IMR-90 (cell line): ENCODE results near the gene ORC5. TPM values are rescaled to one million over a fixed set of nuclear protein-coding genes. Genes with fewer than 3 reads are reported as not detected.

ENCODE experiments used
- ATAC-seq: fragments of 200-7000 bp; cut with Tn5 transposase; 2 replicates; pipeline ENCODE4 v1.9.1; 2020; ENCODE audit warnings: low read depth, mild to moderate bottlenecking, moderate library complexity
- BruUV-seq: library from RNA; stranded (reverse); fragments of 400-500 nt; replicated peaks from 2 replicates; lab custom pipeline; 2021; lab: Mats Ljungman, UMichigan
- CTCF ChIA-PET: fragments of 300-600 bp; formaldehyde crosslinking; extraction: SDS; loops from one replicate; lab custom pipeline; 2021; ENCODE audit warnings: antibody characterized with exemption; lab: Yijun Ruan, JAX
- POLR2A ChIA-PET: fragments of 300-600 bp; sonication (Branson Sonifier 250); formaldehyde crosslinking; loops from one replicate; lab custom pipeline; 2022; ENCODE audit warnings: antibody characterized with exemption; ENCODE audit not compliant: unreplicated experiment; lab: Charles Lee
- DNase-seq: peaks from one replicate; pipeline ENCODE4 v3.0.0; 2013
- H2AFZ ChIP-seq: replicated peaks from 2 replicates; pipeline ENCODE3; 2013; ENCODE audit warnings: low read length, mild to moderate bottlenecking; ENCODE audit not compliant: poor library complexity
- H2AK5ac ChIP-seq: 2 replicates; pipeline ENCODE4 v1.6.1; 2013; ENCODE audit warnings: low read depth, low read length, inconsistent platforms
- H2AK9ac ChIP-seq: replicated peaks from 2 replicates; pipeline ENCODE3; 2013; ENCODE audit warnings: mild to moderate bottlenecking, low read depth, low read length, moderate library complexity; ENCODE audit not compliant: poor library complexity
- H2BK120ac ChIP-seq: 2 replicates; pipeline ENCODE4 v1.6.1; 2013; ENCODE audit warnings: low read depth, low read length, inconsistent platforms
- H2BK15ac ChIP-seq: 3 replicates; pipeline ENCODE4 v1.6.1; 2013; ENCODE audit warnings: low read depth, low read length, inconsistent platforms
- H2BK20ac ChIP-seq: 2 replicates; pipeline ENCODE4 v1.6.1; 2013; ENCODE audit warnings: low read depth, mild to moderate bottlenecking, inconsistent platforms, low read length, moderate library complexity
- H2BK5ac ChIP-seq: 2 replicates; pipeline ENCODE4 v1.6.1; 2013; ENCODE audit warnings: mild to moderate bottlenecking, low read depth, low read length, inconsistent platforms; ENCODE audit not compliant: poor library complexity, severe bottlenecking
- H3K14ac ChIP-seq: replicated peaks from 2 replicates; pipeline ENCODE4 v1.6.1; 2013; ENCODE audit warnings: low read depth, low read length, inconsistent platforms
- H3K18ac ChIP-seq: 2 replicates; pipeline ENCODE4 v1.6.1; 2013; ENCODE audit warnings: low read depth, low read length, control low read depth
- H3K23ac ChIP-seq: 2 replicates; pipeline ENCODE4 v1.6.1; 2013; ENCODE audit warnings: low read depth, low read length, inconsistent platforms
- H3K27ac ChIP-seq: 2 replicates; pipeline ENCODE4 v1.5.1; 2013; ENCODE audit warnings: mild to moderate bottlenecking, control low read depth, low read length; ENCODE audit not compliant: insufficient read depth
- H3K27me3 ChIP-seq: 2 replicates; pipeline ENCODE4 v1.6.1; 2013; ENCODE audit warnings: low read length; ENCODE audit not compliant: control insufficient read depth, insufficient read depth
- H3K36me3 ChIP-seq: 2 replicates; pipeline ENCODE4 v1.6.1; 2013; ENCODE audit warnings: low read length, mixed read lengths; ENCODE audit not compliant: control insufficient read depth, insufficient read depth
- H3K4ac ChIP-seq: 2 replicates; pipeline ENCODE4 v1.6.1; 2013; ENCODE audit warnings: low read depth, low read length, inconsistent platforms
- H3K4me1 ChIP-seq: 2 replicates; pipeline ENCODE4 v1.6.1; 2013; ENCODE audit warnings: low read length, mixed read lengths; ENCODE audit not compliant: control insufficient read depth, insufficient read depth
- H3K4me2 ChIP-seq: 2 replicates; pipeline ENCODE4 v1.6.1; 2013; ENCODE audit warnings: low read depth, mild to moderate bottlenecking, control low read depth, low read length, moderate library complexity
- H3K4me3 ChIP-seq: 2 replicates; pipeline ENCODE4 v1.5.1; 2013; ENCODE audit warnings: low read depth, mild to moderate bottlenecking, control low read depth, low read length, moderate library complexity; ENCODE audit not compliant: insufficient read depth
- H3K56ac ChIP-seq: 2 replicates; pipeline ENCODE4 v1.6.1; 2013; ENCODE audit warnings: low read length, inconsistent platforms; ENCODE audit not compliant: insufficient read depth; ENCODE audit errors: extremely low read depth
- H3K79me1 ChIP-seq, 2 experiments: 2 replicates each; pipeline ENCODE4 v1.6.1; 2013; ENCODE audit warnings: low read length in 2 of 2, inconsistent platforms in 1 of 2, low read depth in 1 of 2
- H3K9ac ChIP-seq: 2 replicates; pipeline ENCODE4 v1.6.1; 2013; ENCODE audit warnings: low read depth, low read length, control low read depth
- H3K9me1 ChIP-seq: 2 replicates; pipeline ENCODE4 v1.6.1; 2013; ENCODE audit warnings: low read length, inconsistent platforms; ENCODE audit not compliant: insufficient read depth
- H3K9me3 ChIP-seq: 2 replicates; pipeline ENCODE4 v1.6.1; 2013; ENCODE audit warnings: low read length; ENCODE audit not compliant: control insufficient read depth, insufficient read depth
- H4K20me1 ChIP-seq: 2 replicates; pipeline ENCODE4 v1.6.1; 2013; ENCODE audit warnings: low read length, inconsistent platforms; ENCODE audit not compliant: insufficient read depth
- H4K5ac ChIP-seq: 2 replicates; pipeline ENCODE4 v1.6.1; 2013; ENCODE audit warnings: mild to moderate bottlenecking, low read depth, low read length, control low read depth
- H4K8ac ChIP-seq, 2 experiments: 2 replicates each; pipeline ENCODE4 v1.6.1; 2013; ENCODE audit warnings: low read depth in 2 of 2, low read length in 2 of 2, control low read depth in 1 of 2, inconsistent platforms in 1 of 2
- H4K91ac ChIP-seq: 2 replicates; pipeline ENCODE4 v1.6.1; 2013; ENCODE audit warnings: low read depth, low read length, inconsistent platforms; ENCODE audit not compliant: insufficient read depth
- BHLHE40 ChIP-seq: fragments of 150-350 bp; IDR thresholded peaks from 2 replicates; pipeline ENCODE4 v1.6.1; 2016; ENCODE audit warnings: mild to moderate bottlenecking, low read depth, low read length
- CEBPB ChIP-seq: IDR thresholded peaks from 2 replicates; pipeline ENCODE4 v1.6.1; 2012; ENCODE audit warnings: low read depth, low read length, improper control_type of control experiment
- CHD1 ChIP-seq: IDR thresholded peaks from 2 replicates; pipeline ENCODE4 v1.6.1; 2012; ENCODE audit warnings: low read depth, low read length, improper control_type of control experiment
- ELK1 ChIP-seq: fragments of 150-350 bp; IDR thresholded peaks from 2 replicates; pipeline ENCODE4 v1.6.1; 2016; ENCODE audit warnings: low read depth, mild to moderate bottlenecking, low read length, moderate library complexity, borderline replicate concordance
- FOS ChIP-seq: fragments of 150-350 bp; IDR thresholded peaks from 2 replicates; pipeline ENCODE4 v1.6.1; 2016; ENCODE audit warnings: low read depth, low read length
- MAFK ChIP-seq: IDR thresholded peaks from 2 replicates; pipeline ENCODE4 v1.6.1; 2012; ENCODE audit warnings: low read depth, low read length, improper control_type of control experiment
- MAZ ChIP-seq: IDR thresholded peaks from 2 replicates; pipeline ENCODE4 v1.6.1; 2012; ENCODE audit warnings: low read depth, mild to moderate bottlenecking, low read length, improper control_type of control experiment, moderate library complexity, borderline replicate concordance
- MXI1 ChIP-seq: IDR thresholded peaks from 2 replicates; pipeline ENCODE4 v1.6.1; 2012; ENCODE audit warnings: low read depth, mild to moderate bottlenecking, low read length, moderate library complexity, borderline replicate concordance
- NFE2L2 ChIP-seq: fragments of 150-350 bp; IDR thresholded peaks from 2 replicates; pipeline ENCODE4 v1.6.1; 2016; ENCODE audit warnings: low read depth, mild to moderate bottlenecking, low read length
- POLR2A ChIP-seq: IDR thresholded peaks from 2 replicates; pipeline ENCODE4 v1.6.1; 2012; ENCODE audit warnings: mild to moderate bottlenecking, low read depth, low read length
- RAD21 ChIP-seq: IDR thresholded peaks from 2 replicates; pipeline ENCODE4 v1.6.1; 2012; ENCODE audit warnings: low read length, improper control_type of control experiment
- RCOR1 ChIP-seq: IDR thresholded peaks from 2 replicates; pipeline ENCODE4 v1.6.1; 2012; ENCODE audit warnings: mild to moderate bottlenecking, low read length, improper control_type of control experiment; ENCODE audit not compliant: insufficient replicate concordance
- RFX5 ChIP-seq: IDR thresholded peaks from 2 replicates; pipeline ENCODE4 v1.8.0; 2012; ENCODE audit warnings: low read depth, mild to moderate bottlenecking, low read length, moderate library complexity
- SMC3 ChIP-seq: fragments of 150-350 bp; IDR thresholded peaks from 2 replicates; pipeline ENCODE4 v1.6.1; 2016; ENCODE audit warnings: low read depth, mild to moderate bottlenecking, antibody characterized with exemption, low read length, moderate library complexity
- USF2 ChIP-seq: fragments of 150-350 bp; IDR thresholded peaks from 2 replicates; pipeline ENCODE4 v1.6.1; 2017; ENCODE audit warnings: mild to moderate bottlenecking, antibody characterized with exemption, low read length, low read depth
- whole genome bisulfite sequencing, 2 experiments: methylation state at CpG; one replicate each; pipeline versions ENCODE4 v1.1.5 to v1.1.7; 2013; ENCODE audit warnings: missing lambda C conversion rate in 2 of 2; ENCODE audit not compliant: insufficient read length in 1 of 2; ENCODE audit errors: extremely low coverage in 2 of 2; 5-methylcytosine and 5-hydroxymethylcytosine counted together
- dilution Hi-C: fragments of 300-500 bp; cut with HindIII; formaldehyde crosslinking; loops from one replicate; pipeline ENCODE4 v1.14.3; 2018; ENCODE audit warnings: low sequenced_read_pairs; ENCODE audit not compliant: unreplicated experiment
- in situ Hi-C: fragments of 300-500 bp; cut with MboI; formaldehyde crosslinking; loops from 3 replicates; pipeline ENCODE4 v1.14.3; 2019; ENCODE audit warnings: low sequenced_read_pairs, inconsistent platforms, mixed read lengths
- intact Hi-C: fragments of 100-400 bp; cut with micrococcal nuclease; formaldehyde crosslinking; loops from 2 replicates; pipeline ENCODE4 v1.10.0; 2022
- polyA plus RNA-seq, 3 experiments: library from polyadenylated mRNA; depleted of rRNA; stranded (reverse); fragments of >200 nt; gene quantifications; 2 replicates each; pipeline ENCODE4 v1.2.3, GENCODE V29; 2012; ENCODE audit warnings: low replicate concordance in 1 of 3
- total RNA-seq: library from RNA; depleted of rRNA; stranded (reverse); fragments of >200 nt; gene quantifications from 2 replicates; pipeline ENCODE4 v1.2.3, GENCODE V29; 2012
- TF ChIP-seq, protein P1 (sequence below): conservative IDR thresholded peaks from 2 replicates; pipeline ENCODE4 v1.5.1; 2012; ENCODE audit warnings: mild to moderate bottlenecking, low read depth, low read length, improper control_type of control experiment

Gene ORC5
- total and polyA plus RNA-seq, 2 of the 4 experiments (the other 2 are of a cell fraction), result 7.9 to 18.8 TPM

- H2BK5ac ChIP-seq, result peak overlapping the region; percentile 71
- no peak overlapping the region for H2BK20ac ChIP-seq
- peak overlapping the region; percentile 50; the same call in 1 of the 2 replicates for H4K5ac ChIP-seq
- peak overlapping the region; percentile 75 for H3K56ac ChIP-seq
- no peaks in the 10 kb centered on the region for H3K9me3 ChIP-seq
- H3K18ac ChIP-seq, result peak overlapping the region; percentile 50; the same call in 1 of the 2 replicates
- no peak for TF ChIP-seq CEBPB
- no peak for TF ChIP-seq SMC3
- TF ChIP-seq FOS, result no peak
- TF ChIP-seq USF2, result no peak
- no peak for TF ChIP-seq RAD21
- no peak for TF ChIP-seq NFE2L2
- TF ChIP-seq MAFK, result no peak
- TF ChIP-seq POLR2A, result no peak
- no peak for TF ChIP-seq ELK1
- TF ChIP-seq RCOR1, result no peak
- TF ChIP-seq MXI1, result no peak
- no peak for TF ChIP-seq BHLHE40
- TF ChIP-seq, protein P1, sequence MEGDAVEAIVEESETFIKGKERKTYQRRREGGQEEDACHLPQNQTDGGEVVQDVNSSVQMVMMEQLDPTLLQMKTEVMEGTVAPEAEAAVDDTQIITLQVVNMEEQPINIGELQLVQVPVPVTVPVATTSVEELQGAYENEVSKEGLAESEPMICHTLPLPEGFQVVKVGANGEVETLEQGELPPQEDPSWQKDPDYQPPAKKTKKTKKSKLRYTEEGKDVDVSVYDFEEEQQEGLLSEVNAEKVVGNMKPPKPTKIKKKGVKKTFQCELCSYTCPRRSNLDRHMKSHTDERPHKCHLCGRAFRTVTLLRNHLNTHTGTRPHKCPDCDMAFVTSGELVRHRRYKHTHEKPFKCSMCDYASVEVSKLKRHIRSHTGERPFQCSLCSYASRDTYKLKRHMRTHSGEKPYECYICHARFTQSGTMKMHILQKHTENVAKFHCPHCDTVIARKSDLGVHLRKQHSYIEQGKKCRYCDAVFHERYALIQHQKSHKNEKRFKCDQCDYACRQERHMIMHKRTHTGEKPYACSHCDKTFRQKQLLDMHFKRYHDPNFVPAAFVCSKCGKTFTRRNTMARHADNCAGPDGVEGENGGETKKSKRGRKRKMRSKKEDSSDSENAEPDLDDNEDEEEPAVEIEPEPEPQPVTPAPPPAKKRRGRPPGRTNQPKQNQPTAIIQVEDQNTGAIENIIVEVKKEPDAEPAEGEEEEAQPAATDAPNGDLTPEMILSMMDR, result no peak
- TF ChIP-seq MAZ, result no peak
- no peak for TF ChIP-seq RFX5
- TF ChIP-seq CHD1, result no peak
- TSS peak; percentile 79 for BruUV-seq
- ChIA-PET CTCF (no interaction called here), POLR2A (interaction anchor here (0.6 kb wide), 1 partner anchor 61 kb away, joined by 4 read pairs; no protein-coding TSS in a partner anchor)
- peak overlapping the region; percentile 72 for H2AK5ac ChIP-seq
- DNase-seq (peak; percentile 12), ATAC-seq (peak; percentile 63)
- no peak overlapping the region; the same call in 1 of the 2 replicates for H2BK120ac ChIP-seq
- no CpG with 5 or more reads among the region's 10 CpGs for WGBS, 2 experiments
- peaks cover 2% of the 10 kb centered on the region; the same call in 1 of the 2 replicates for H3K4me1 ChIP-seq
- in situ Hi-C loops, result no loop called here
- peak overlapping the region; percentile 92 for H3K4me2 ChIP-seq
- H2AK9ac ChIP-seq, result peak overlapping the region; percentile 91
- no peaks in the 10 kb centered on the region for H3K9me1 ChIP-seq
- H3K14ac ChIP-seq, result peak overlapping the region; percentile 97
- H3K27ac ChIP-seq, result peak overlapping the region; percentile 79
- H3K9ac ChIP-seq, result peak overlapping the region; percentile 92
- intact Hi-C loops, result no loop called here
- H2BK15ac ChIP-seq, result no peak overlapping the region
- peak overlapping the region; percentile 65 to 93 for H4K8ac ChIP-seq
- peaks cover 3% of the 10 kb centered on the region for H3K36me3 ChIP-seq
- H2AFZ ChIP-seq, result peak overlapping the region; percentile 94
- dilution Hi-C loops, result no loop called here
- H3K79me1 ChIP-seq, result peaks cover 15 to 31% of the 10 kb centered on the region in 2 experiments; a peak in 3 of 4 replicates
- no peaks in the 10 kb centered on the region for H3K27me3 ChIP-seq
- H3K4ac ChIP-seq, result peak overlapping the region; percentile 95
- H3K23ac ChIP-seq, result peak overlapping the region; percentile 95
- H4K20me1 ChIP-seq, result no peaks in the 10 kb centered on the region
- H3K4me3 ChIP-seq, result peak overlapping the region; percentile 65
- H4K91ac ChIP-seq, result peak overlapping the region; percentile 37
These were observed 474 bp downstream of the ORC5 start for GRCh38 chr7:104207348-104207730.
